ENCODE measurements around the gene ZNF106. TPM values are rescaled to one million over a fixed set of nuclear protein-coding genes. Genes with fewer than 3 reads are reported as not detected.

ZNF106 gene
- total RNA-seq, 1 donor from 2014 or later = 20.2 TPM

GRCh38 chr15:42373274-42373673 lies 117.7 kb downstream of the ZNF106 start:
- ATAC-seq = peak; percentile 51
- DNase-seq (ENCODE audit: low spot score) = no peak

DNA sequence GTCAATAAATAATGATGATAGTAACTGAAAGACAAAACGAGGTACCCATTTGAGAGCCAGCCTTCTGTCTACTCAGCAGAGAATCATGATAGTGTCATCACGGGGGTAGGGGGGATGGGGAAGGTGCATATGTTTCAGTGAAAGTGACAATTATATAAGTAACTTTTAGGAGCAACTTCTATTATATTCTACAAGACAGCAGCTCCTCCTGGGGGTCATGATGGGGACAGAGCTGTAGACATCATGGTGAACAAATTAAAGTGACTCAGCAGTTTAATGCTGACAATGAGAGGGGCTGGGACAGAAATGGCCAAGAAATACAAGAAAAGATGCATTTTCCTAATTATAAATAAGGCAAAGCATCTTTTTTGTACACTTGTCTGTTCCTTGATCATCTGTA lies 119.8 kb downstream of the ZNF106 start:
- DNase-seq (ENCODE audit: low spot score) (no peak), ATAC-seq (no peak)

- ATAC-seq = no peak
Measured at GRCh38 chr15:42368096-42368495, 122.8 kb downstream of the ZNF106 start.

GRCh38 chr15:42367041-42367440 lies 123.9 kb downstream of the ZNF106 start:
- DNase-seq (ENCODE audit: low spot score) = no peak

More at GRCh38 chr15:42368096-42368495, 122.8 kb downstream of the ZNF106 start:
- DNase-seq (ENCODE audit: low spot score) = no peak

DNA sequence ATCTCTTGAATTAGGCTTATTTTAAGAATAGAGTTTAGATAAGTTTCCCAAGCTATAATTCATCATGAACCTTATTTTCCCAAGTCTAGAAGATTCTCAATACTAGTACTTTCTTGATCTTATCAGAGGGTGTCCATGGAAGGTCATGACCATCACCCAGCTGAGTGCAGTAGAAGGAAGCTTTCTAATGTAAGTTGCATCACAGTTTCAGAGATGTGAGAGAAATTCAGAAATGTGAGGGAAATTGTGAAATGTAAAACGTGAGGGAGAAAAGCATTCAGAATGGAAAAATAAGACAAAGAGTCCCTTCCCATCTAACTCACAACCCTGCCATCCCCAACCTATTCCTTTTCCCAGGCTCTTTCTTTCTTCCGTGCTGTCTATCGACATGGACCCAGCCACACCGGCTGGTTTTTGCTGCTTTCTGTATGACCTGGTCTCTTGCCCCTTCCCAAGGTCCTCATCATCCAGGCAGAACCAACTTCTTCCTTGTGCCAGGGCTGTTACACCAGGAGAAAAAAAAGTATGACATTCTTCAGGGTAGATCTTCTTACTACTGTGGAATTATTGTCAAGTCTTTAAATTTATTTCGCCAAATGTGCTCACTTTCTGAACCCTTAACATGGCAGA lies 124.9 kb downstream of the ZNF106 start:
- DNase-seq (ENCODE audit: low spot score) = no peak
- no peak for ATAC-seq

More at GRCh38 chr15:42367041-42367440, 123.9 kb downstream of the ZNF106 start:
- ATAC-seq = peak; percentile 45

GRCh38 chr15:42364529-42364928 lies 126.4 kb downstream of the ZNF106 start:
- DNase-seq (ENCODE audit: low spot score) (peak; percentile 54), ATAC-seq (peak; percentile 39)

DNA sequence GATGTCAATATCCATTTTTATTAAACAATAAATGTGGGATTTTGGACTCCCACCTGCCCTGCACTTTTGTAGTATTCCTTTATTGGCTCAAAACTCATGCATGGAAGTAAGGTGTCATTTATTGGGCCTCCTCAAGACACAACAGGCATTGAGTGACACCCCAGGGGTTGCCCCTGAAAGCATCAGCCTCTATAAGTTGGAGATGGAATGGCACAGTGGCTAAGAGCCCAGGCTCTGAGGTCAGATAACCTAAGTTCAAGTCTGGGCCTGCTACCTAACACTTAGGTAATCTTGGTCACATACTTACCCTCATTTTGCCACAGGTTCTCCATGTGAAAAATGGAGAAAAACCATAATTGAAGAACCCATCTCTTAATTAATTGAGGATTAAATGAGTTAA lies 127.0 kb downstream of the ZNF106 start:
- DNase-seq (ENCODE audit: low spot score) (no peak), ATAC-seq (no peak)

GRCh38 chr15:42363487-42363886 lies 127.5 kb downstream of the ZNF106 start:
- ATAC-seq (no peak), DNase-seq (ENCODE audit: low spot score) (no peak)

Other genes with a start within 250 kb of the ZNF106 start
- gene GANC, start 217.9 kb downstream of the ZNF106 start, total RNA-seq = 33.8 TPM
- 12.7 TPM for gene TMEM87A, start 217.7 kb downstream of the ZNF106 start, total RNA-seq
- 26.4 TPM for gene CAPN3, start 131.6 kb downstream of the ZNF106 start, total RNA-seq
- 23.4 TPM for gene SNAP23, start 4.5 kb upstream of the ZNF106 start, total RNA-seq
- 8.4 TPM for gene LRRC57, start 57.7 kb upstream of the ZNF106 start, total RNA-seq
- 4.8 TPM for gene HAUS2, start 57.7 kb upstream of the ZNF106 start, total RNA-seq
- gene STARD9, start 84.5 kb upstream of the ZNF106 start, total RNA-seq = 0.91 TPM
- 10.1 TPM for gene CDAN1, start 246.0 kb upstream of the ZNF106 start, total RNA-seq

Data from left lobe of liver (tissue), 2 donors.